ENCODE results near the gene L3MBTL4. TPM values are rescaled to one million over a fixed set of nuclear protein-coding genes. Genes with fewer than 3 reads are reported as not detected.

The L3MBTL4 gene
- total and polyA plus RNA-seq, 9 donors = 4.2 to 79.1 (median 23.7) TPM

DNA sequence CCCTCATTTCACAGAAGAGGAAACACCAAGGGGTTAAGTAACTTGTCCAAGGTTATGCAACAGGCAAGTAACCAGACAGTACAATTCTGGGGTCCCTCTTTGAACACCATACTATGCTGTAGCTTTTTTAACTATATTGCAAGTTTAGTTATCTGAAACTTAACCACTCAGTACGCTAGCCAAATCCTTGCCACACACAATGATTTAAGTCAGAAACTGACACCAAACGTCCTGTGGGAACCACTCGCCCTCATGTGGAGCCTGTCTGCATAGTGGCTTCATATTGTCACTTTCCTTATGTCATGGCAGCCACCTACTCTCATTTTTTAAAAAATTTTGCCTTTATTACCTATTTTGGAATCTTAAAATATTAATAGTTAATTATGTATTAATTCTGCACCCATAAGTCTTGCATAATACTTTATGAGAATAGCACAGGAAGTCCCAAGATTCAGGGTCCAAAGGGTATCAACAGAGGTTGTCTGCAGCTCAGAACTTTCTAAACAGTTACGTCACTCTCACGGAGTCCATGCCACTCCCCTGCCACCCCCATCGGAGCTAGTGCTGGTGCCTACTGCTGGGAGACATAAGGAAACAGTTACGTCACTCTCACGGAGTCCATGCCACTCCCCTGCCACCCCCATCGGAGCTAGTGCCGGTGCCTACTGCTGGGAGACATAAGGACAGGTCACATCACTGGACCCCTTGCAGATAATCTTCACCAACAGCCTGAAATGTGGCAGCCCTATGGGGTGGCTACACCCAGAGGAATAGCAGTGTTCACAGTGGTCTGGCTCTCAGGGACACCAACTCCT, 99.0 kb downstream of the L3MBTL4 start:
- no peak overlapping the region for H3K4me3 ChIP-seq
- no peaks in the 10 kb centered on the region for H3K9me3 ChIP-seq
- H3K4me1 ChIP-seq (ENCODE audit: insufficient read depth) = peaks cover 1% of the 10 kb centered on the region
- no peak for TF ChIP-seq POLR2A (IDR thresholded peaks at IDR 0.05)
- no peak for TF ChIP-seq EP300 (IDR thresholded peaks at IDR 0.05)
- TF ChIP-seq, protein P1, sequence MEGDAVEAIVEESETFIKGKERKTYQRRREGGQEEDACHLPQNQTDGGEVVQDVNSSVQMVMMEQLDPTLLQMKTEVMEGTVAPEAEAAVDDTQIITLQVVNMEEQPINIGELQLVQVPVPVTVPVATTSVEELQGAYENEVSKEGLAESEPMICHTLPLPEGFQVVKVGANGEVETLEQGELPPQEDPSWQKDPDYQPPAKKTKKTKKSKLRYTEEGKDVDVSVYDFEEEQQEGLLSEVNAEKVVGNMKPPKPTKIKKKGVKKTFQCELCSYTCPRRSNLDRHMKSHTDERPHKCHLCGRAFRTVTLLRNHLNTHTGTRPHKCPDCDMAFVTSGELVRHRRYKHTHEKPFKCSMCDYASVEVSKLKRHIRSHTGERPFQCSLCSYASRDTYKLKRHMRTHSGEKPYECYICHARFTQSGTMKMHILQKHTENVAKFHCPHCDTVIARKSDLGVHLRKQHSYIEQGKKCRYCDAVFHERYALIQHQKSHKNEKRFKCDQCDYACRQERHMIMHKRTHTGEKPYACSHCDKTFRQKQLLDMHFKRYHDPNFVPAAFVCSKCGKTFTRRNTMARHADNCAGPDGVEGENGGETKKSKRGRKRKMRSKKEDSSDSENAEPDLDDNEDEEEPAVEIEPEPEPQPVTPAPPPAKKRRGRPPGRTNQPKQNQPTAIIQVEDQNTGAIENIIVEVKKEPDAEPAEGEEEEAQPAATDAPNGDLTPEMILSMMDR (IDR thresholded peaks at IDR 0.05) = no peak
- intact Hi-C loops (cut with DNase I) = loop anchor here in 1 of 4 donors (10.0 kb wide), 1 partner anchor 59 kb away; no protein-coding TSS in a partner anchor
- no peaks in the 10 kb centered on the region for H3K36me3 ChIP-seq
- no peak overlapping the region for H3K27ac ChIP-seq
- WGBS, 3 donors = 66 to 74% (median 66%) methylated on average over 10 of the region's 10 CpGs
- no peak for DNase-seq
- H3K27me3 ChIP-seq = no peaks in the 10 kb centered on the region

DNA sequence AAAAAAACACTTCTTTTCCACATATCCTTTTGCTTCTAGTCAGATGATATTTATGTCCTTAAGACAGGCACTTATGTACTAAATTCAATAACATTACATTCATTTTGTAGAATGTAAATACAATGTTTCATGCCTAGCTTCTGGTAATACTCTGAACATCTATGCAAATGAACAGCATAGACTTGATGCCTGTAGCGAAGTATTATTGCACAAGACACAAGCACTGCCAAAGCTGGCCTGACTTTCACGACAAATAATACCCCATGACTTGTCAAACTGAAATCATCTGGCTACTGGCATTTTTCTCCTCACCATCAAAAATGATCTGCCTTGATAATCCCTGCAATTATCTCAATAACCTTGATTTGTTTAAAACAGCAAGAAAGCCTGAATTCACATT, 101.3 kb downstream of the L3MBTL4 start:
- 83 to 85% (median 83%) methylated on average over 2 of the region's 2 CpGs for WGBS, 3 donors
- Histone ChIP-seq H3K4me1 (ENCODE audit: insufficient read depth) (peaks cover 1% of the 10 kb centered on the region), H3K9me3 (no peaks in the 10 kb centered on the region), H3K36me3 (no peaks in the 10 kb centered on the region), H3K27ac (no peak overlapping the region), H3K27me3 (no peaks in the 10 kb centered on the region), H3K4me3 (no peak overlapping the region)
- TF ChIP-seq EP300 (IDR thresholded peaks at IDR 0.05) (no peak), POLR2A (IDR thresholded peaks at IDR 0.05) (no peak)
- TF ChIP-seq, protein P1 (IDR thresholded peaks at IDR 0.05) = no peak
- no peak for DNase-seq
- intact Hi-C loops (cut with DNase I) = loop anchor here in 1 of 4 donors (10.0 kb wide), 1 partner anchor 61 kb away; no protein-coding TSS in a partner anchor

DNA sequence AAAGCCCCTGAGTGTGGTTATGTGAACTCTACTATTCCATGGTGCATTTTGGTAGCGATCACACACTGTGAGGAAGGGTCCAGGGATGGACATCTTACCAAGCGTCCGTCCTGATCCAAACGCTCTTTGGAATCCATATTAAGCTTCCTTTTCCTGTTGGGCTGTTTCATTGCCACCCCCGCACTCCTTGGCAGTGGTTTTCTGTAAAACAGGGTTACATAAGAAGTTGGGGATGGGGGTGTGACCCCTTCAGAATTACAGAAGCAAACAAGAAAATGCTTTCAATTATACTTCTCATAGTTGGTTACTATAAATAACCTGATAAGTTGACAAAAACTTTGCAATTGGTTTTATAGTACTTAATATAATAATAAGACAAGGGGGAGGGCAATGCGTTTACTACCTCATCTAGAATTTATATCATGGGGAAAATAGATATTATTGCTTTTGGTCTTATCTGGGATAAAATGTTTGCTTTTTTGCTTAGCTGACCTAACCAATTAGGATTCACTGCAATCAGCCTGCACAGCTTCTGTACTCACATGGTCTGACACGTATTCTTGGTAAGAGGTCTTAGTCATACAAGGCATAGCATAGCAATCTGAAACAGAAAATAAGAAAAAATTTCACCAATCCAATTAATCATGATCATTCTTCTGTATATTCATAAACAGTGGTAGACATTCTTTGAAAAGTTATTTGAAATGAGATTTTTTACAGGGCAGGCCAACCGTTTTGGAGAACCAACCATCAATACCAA, 103.1 kb downstream of the L3MBTL4 start:
- TF ChIP-seq EP300 (IDR thresholded peaks at IDR 0.05) (no peak), POLR2A (IDR thresholded peaks at IDR 0.05) (no peak)
- TF ChIP-seq, protein P1 (IDR thresholded peaks at IDR 0.05) = no peak
- intact Hi-C loops (cut with DNase I) = loop anchor here in 1 of 4 donors (10.0 kb wide), 1 partner anchor 63 kb away; no protein-coding TSS in a partner anchor

DNA sequence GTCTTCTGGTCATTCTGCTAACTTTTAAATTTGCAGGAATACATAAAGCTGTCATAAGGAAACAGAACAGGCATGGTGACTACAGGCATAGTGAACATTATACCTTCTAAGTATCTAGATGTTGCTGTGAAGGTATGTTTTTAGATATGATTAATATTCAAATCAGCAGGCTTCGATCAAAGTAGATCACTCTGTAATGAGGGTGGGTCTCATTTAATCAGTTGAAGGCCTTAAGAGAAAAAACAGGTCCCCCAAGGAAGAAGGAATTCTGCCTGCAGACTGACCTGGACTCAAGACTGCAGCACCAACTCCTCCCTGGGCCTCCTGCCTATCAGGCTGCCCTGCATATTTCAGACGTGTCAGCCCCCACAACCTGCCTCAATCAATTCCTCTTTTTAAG, 104.0 kb downstream of the L3MBTL4 start:
- TF ChIP-seq, protein P1 (IDR thresholded peaks at IDR 0.05) = no peak
- TF ChIP-seq EP300 (IDR thresholded peaks at IDR 0.05) (no peak), POLR2A (IDR thresholded peaks at IDR 0.05) (no peak)

More for the DNA sequence above, 103.1 kb downstream of the L3MBTL4 start:
- 89 to 95% (median 90%) methylated on average over 8 of the region's 8 CpGs for WGBS, 3 donors
- no peak overlapping the region for H3K27ac ChIP-seq
- no peaks in the 10 kb centered on the region for H3K36me3 ChIP-seq
- no peaks in the 10 kb centered on the region for H3K27me3 ChIP-seq
- no peaks in the 10 kb centered on the region for H3K9me3 ChIP-seq
- no peak for DNase-seq
- H3K4me3 ChIP-seq = no peak overlapping the region
- peaks cover 1% of the 10 kb centered on the region for H3K4me1 ChIP-seq (ENCODE audit: insufficient read depth)

More for the DNA sequence above, 104.0 kb downstream of the L3MBTL4 start:
- Histone ChIP-seq H3K4me3 (no peak overlapping the region), H3K4me1 (ENCODE audit: insufficient read depth) (peaks cover 1% of the 10 kb centered on the region), H3K27ac (no peak overlapping the region), H3K27me3 (no peaks in the 10 kb centered on the region), H3K9me3 (no peaks in the 10 kb centered on the region), H3K36me3 (no peaks in the 10 kb centered on the region)
- no peak for DNase-seq
- intact Hi-C loops (cut with DNase I) = loop anchor here in 1 of 4 donors (10.0 kb wide), 1 partner anchor 64 kb away; no protein-coding TSS in a partner anchor
- WGBS, 3 donors = 78 to 81% (median 81%) methylated on average over 2 of the region's 2 CpGs
